Urinary bladder (tissue), 4 donors: ENCODE measurements around the gene SBF2. TPM values are rescaled to one million over a fixed set of nuclear protein-coding genes. Genes with fewer than 3 reads are reported as not detected.

ENCODE experiments used
- DNase-seq: peaks from one replicate; pipeline ENCODE4 v3.0.0-alpha.2; 2015; ENCODE audit errors: extremely low spot score
- H3K27ac ChIP-seq: one replicate; pipeline ENCODE4 v1.5.1; 2013; ENCODE audit warnings: low read depth, mild to moderate bottlenecking, moderate library complexity
- H3K36me3 ChIP-seq: one replicate; pipeline ENCODE4 v1.6.1; 2013; ENCODE audit warnings: mild to moderate bottlenecking, moderate library complexity; ENCODE audit not compliant: insufficient read depth
- H3K4me1 ChIP-seq: one replicate; pipeline ENCODE4 v1.6.1; 2013; ENCODE audit warnings: mild to moderate bottlenecking, moderate library complexity; ENCODE audit not compliant: insufficient read depth
- H3K4me3 ChIP-seq: one replicate; pipeline ENCODE4 v1.5.1; 2013; ENCODE audit warnings: low read depth, low read length
- WGBS: extraction: QIAGEN DNeasy Blood & Tissue Kit; methylation state at CpG from one replicate; pipeline ENCODE4 v1.1.7; 2013; 5-methylcytosine and 5-hydroxymethylcytosine counted together
- polyA plus RNA-seq: library from polyadenylated mRNA; stranded (reverse); fragments of 200-250 nt; gene quantifications from one replicate; pipeline ENCODE4 v1.2.3, GENCODE V29; 2013
- total RNA-seq: library from RNA; depleted of rRNA; stranded (reverse); fragments of >200 nt; gene quantifications from one replicate; pipeline ENCODE4 v1.2.3, GENCODE V29; 2014
- donor health status: healthy with polysubstance abuse.
- donor health status: healthy.

The SBF2 gene
- total and polyA plus RNA-seq, 2 donors, result 27.8 to 114 TPM

DNA sequence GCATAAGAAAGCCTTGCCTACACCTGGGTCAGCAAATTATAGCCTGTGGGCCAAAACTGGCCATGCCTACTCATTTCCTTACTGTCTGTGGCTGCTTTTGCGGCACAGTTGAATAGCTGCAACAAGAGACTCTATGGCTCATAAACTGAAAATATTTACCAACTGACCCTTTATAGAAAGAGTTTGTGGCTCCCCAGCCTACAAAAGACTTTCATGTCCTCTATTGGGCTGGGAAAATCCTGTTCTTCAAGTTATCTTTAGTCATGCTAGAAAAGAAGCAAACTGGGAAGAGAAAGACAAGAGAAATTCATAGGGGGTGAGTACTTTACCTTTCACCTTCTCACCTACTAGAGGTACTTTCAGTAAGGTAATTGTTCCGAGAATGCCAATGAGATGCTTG is 455.1 kb downstream of the SBF2 start:
- no peaks in the 10 kb centered on the region for H3K4me1 ChIP-seq
- H3K4me3 ChIP-seq, result no peak overlapping the region
- no peak for DNase-seq
- 92% methylated on average over 2 of the region's 2 CpGs for WGBS
- H3K27ac ChIP-seq, result no peak overlapping the region
- peaks cover under 1% of the 10 kb centered on the region for H3K36me3 ChIP-seq

DNA sequence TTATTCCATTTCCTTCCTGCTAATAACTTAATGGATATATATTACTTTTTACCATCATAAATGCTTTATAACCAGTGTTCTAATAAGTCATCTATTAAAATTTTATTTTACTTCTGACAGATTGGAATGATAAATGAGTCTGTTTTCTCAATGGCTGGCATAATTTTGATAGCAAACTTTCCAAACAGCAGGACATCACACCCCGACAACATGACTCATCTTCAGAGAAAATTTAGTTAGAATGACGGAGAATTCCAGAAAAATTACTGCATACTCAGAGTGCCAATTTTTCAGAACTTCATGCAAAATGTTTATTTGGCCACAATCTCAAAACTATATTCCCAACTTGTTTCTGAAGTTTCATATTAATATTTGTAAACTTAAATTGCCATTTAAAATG is 455.8 kb downstream of the SBF2 start:
- Histone ChIP-seq H3K27ac (no peak overlapping the region), H3K36me3 (no peaks in the 10 kb centered on the region), H3K4me3 (no peak overlapping the region), H3K4me1 (no peaks in the 10 kb centered on the region)
- no peak for DNase-seq
- WGBS, result 84% methylated on average over 2 of the region's 2 CpGs

DNA sequence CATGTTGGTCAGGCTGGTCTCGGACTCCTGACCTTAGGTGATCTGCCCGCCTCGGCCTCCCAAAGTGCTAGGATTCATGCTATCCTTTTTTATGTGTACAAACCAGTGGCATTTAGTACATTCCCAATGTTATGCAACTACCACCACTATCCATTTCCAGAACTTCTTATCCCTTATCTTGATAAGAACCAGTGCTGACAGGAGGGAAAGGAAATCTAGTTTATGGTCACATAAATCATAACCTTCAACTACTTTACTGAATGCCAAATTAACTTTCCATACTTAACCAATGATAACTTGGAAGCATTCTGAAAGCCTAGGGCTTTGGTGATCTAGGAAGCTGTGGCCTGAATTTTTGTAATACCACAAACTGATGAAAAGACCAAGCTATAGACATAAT is 459.7 kb downstream of the SBF2 start:
- WGBS, result 89% methylated on average over 3 of the region's 3 CpGs
- DNase-seq, result no peak
- H3K4me1 ChIP-seq, result no peaks in the 10 kb centered on the region

DNA sequence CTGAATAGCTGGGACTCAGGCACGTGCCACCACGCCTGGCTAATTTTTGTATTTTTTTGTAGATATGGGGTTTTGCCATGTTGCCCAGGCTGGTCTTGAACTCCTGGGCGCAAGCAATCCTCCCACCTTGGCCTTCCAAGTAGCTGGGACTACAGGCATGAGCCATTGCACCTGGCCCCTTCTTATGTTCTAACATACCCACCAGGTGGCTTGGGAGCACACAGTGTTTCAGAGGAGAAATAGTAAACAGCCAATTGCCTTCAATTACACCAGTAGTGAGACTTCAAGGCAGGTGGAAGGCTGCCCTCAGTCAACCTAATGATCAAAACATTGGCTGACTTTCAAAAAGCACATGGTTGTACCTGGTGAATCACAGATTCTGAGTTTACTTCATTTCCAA is 462.9 kb downstream of the SBF2 start:
- Histone ChIP-seq H3K4me1 (no peaks in the 10 kb centered on the region), H3K27ac (no peak overlapping the region), H3K36me3 (peaks cover under 1% of the 10 kb centered on the region), H3K4me3 (no peak overlapping the region)
- 96% methylated on average over 3 of the region's 3 CpGs for WGBS
- DNase-seq, result no peak

More for the DNA sequence above, 459.7 kb downstream of the SBF2 start:
- H3K4me3 ChIP-seq, result no peak overlapping the region
- no peak overlapping the region for H3K27ac ChIP-seq
- H3K36me3 ChIP-seq, result no peaks in the 10 kb centered on the region

DNA sequence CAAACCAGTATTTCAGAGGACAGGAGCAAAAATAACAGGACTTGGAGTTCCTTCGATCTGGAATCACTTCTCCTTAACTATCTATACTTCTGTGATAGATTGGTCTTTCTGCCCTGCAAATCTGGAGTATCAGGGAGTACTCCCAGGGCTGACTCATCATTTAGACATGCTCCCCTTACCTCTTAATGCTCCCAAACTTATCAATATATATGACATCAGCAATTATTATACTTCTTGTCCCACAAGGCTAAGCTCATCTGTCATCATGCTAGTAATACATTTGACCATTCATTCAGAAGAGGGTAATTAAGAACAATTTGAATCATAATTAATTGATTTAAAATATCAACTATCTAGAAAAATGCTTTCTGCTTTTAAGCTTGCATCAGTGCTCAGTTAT is 466.3 kb downstream of the SBF2 start:
- H3K36me3 ChIP-seq, result peaks cover 1% of the 10 kb centered on the region
- 75% methylated on average over 1 of the region's 1 CpG for WGBS
- no peak overlapping the region for H3K4me3 ChIP-seq
- no peak overlapping the region for H3K27ac ChIP-seq
- no peaks in the 10 kb centered on the region for H3K4me1 ChIP-seq
- no peak for DNase-seq

DNA sequence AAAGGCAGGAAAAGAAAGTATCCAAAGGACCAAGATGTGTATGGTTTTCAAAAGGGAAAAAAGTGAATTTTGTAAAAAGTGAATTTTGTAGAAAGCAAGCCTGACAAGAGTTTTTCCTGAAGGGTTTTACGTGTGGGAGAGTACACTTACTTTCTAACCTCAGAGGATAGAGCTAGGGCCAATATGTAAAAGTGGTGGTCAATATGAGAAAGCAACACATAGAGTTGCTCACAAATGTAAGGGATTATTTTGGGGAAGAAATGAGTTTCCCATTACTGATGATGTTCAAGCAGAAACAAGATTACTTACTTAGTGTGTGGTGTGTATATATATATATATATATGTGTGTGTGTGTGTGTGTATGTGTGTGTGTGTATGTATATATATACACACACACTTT is 467.6 kb downstream of the SBF2 start:
- Histone ChIP-seq H3K4me1 (no peaks in the 10 kb centered on the region), H3K4me3 (no peak overlapping the region), H3K27ac (no peak overlapping the region), H3K36me3 (peaks cover 1% of the 10 kb centered on the region)
- 89% methylated on average over 1 of the region's 1 CpG for WGBS
- no peak for DNase-seq

DNA sequence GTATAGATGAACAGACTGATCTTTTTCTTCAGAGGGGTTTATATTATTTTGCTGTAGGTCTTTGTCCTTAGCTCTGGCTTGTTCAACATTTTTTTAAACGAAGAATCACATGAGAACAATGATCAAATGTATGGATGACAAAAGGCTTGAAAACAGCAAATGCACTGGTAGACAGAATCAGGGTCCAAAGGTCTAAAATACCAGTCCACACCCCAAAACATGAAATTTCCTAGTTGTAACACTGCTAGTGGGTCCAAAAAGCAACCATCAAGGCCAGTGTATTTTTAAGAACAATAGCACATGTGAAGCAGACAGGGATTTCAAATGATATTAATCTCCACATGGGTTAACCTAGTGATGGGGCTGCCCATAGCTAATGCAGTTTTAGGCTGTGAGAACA is 468.1 kb downstream of the SBF2 start:
- H3K27ac ChIP-seq, result no peak overlapping the region
- H3K4me3 ChIP-seq, result no peak overlapping the region
- peaks cover 1% of the 10 kb centered on the region for H3K36me3 ChIP-seq
- DNase-seq, result no peak
- WGBS, result 79% methylated on average over 1 of the region's 1 CpG
- no peaks in the 10 kb centered on the region for H3K4me1 ChIP-seq

DNA sequence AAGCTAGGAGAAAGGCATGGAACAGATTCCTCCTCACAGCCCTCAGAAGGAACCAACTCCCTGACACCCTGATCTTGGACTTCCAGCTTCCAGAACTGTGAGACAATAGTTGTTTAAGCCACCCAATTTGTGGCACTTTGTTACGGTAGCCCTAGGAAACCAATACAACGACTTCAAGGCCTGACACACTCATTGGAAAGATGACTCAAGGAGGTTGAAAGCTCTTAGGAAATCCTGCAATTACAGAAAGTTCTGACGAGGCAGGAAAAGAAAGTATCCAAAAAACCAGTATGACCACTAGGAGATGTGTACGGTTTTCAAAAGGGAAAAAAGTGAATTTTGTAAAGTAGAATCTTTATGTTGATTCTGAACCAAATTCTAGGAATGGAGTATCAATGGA is 468.7 kb downstream of the SBF2 start:
- 87% methylated on average over 4 of the region's 4 CpGs for WGBS
- no peak for DNase-seq
- no peaks in the 10 kb centered on the region for H3K4me1 ChIP-seq
- H3K36me3 ChIP-seq, result peaks cover 1% of the 10 kb centered on the region
- no peak overlapping the region for H3K27ac ChIP-seq
- H3K4me3 ChIP-seq, result no peak overlapping the region

DNA sequence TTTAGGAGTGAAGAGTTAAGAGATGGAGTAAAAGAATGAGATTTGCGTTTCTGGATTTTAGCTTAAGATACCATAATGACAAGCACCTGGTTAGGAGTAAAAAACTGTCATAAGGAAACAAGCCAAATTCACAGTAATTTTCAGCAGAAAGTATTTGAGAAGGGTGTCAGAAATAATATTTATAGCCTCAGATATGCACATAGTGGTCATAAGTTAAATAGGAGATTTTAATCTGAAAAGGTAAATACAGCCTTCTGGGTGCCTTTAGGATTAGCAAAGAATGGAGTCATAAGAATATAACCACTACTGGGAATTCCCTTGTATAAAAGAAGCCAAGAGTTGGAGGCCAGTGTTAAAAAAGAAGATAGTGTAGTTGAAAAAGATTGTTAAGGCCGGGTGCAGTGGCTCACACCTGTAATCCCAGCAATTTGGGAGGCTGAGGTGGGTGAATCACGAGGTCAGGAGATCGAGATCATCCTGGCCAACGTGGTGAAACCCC is 470.1 kb downstream of the SBF2 start:
- DNase-seq, result no peak
- Histone ChIP-seq H3K4me1 (no peaks in the 10 kb centered on the region), H3K27ac (no peak overlapping the region), H3K4me3 (no peak overlapping the region), H3K36me3 (peaks cover 1% of the 10 kb centered on the region)
- WGBS, result 76% methylated on average over 5 of the region's 5 CpGs

DNA sequence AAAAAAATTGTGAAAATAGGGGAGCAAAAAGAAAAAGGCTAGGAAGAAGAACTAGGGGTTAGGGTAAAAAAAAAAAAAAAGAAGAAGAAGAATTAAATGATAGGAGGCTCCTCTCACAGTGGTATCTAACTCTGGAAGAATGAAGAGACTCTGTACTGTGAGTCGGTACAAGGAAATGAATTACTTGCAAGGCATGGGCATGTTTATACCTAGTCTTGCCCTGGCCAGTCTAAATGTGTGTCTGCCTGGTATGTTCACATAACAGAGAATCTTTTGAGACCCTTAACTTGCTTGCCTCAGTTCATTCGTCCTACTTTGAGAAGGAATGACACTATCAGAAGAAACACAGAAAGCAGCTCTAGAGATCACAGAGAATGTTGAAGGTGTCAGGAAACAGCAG is 470.6 kb downstream of the SBF2 start:
- Histone ChIP-seq H3K36me3 (peaks cover 1% of the 10 kb centered on the region), H3K27ac (no peak overlapping the region), H3K4me3 (no peak overlapping the region), H3K4me1 (no peaks in the 10 kb centered on the region)
- DNase-seq, result no peak
- 75% methylated on average over 2 of the region's 2 CpGs for WGBS

DNA sequence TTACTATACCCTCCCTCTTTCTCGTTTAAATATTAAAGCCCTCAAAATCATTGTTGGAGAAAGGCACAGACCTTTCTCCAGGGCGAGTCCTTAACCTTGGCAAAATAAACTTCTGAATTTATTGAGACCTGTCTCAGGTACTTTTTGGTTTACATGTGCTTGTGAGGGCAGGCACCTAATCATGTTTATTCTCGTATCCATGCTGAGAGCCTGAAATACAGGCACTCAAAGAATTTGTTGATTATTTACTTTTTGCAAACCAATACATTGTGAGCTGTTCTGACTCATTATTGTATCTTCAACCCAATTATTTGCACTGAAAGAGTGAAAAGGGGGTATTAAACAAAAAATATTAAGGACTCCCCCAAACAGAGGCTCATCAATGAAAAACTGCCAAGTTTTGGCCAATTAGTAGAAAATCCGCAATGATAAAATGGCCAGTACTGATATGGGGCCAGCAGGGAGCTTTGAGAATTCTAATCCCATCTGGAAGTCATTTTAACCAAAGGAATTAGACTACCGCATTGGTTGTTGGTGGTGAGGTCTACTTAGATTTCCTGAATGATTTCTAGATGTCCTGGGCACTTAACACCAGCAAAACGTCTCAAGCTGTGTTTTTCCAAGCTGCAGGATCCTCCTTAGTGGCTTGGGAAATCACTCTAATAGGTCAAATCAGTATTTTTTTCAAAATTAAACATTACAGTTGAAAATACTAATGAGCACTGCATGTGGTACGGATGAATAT is 472.8 kb downstream of the SBF2 start:
- H3K4me1 ChIP-seq, result no peaks in the 10 kb centered on the region
- no peak overlapping the region for H3K27ac ChIP-seq
- H3K36me3 ChIP-seq, result peaks cover 1% of the 10 kb centered on the region
- H3K4me3 ChIP-seq, result no peak overlapping the region
- DNase-seq, result no peak
- WGBS, result 79% methylated on average over 7 of the region's 7 CpGs

DNA sequence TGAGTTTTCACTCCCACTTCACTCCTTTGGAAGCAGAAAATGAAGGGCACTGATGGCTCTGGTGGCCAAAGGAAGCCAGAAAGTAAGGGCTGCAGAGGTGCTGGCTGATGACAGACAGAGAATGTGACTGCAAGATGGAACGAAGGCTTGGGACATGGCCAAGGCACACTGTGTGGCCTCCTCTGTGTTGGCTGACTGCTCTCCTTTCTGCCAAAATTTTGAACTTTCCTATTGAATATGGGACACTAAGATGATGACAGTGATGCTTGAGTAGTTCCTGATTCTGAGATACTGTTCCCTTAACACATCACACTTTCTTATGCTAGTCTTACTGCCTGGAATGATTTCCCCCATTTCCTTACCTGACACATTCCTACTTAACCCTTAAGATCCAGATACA is 473.8 kb downstream of the SBF2 start:
- Histone ChIP-seq H3K27ac (no peak overlapping the region), H3K36me3 (no peaks in the 10 kb centered on the region), H3K4me3 (no peak overlapping the region), H3K4me1 (no peaks in the 10 kb centered on the region)
- no peak for DNase-seq
- 33% methylated on average over 1 of the region's 1 CpG for WGBS

DNA sequence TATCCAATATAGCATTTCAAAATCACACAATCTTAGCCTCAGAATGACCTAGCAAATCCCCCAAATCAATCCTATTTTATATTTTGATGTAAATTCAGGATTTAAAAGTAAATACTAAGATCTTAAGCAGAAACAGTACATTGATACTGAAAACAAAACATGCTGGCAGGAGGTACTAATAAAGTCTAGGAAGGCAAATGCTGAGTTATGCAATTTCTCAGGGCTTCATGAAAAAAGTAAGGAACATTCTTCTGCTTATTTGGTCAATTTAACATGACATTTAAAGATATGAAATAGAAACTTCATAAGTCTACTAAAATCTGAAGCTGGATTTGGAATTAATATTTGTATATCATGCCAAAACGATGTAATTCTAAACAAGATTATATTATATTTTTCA is 476.8 kb downstream of the SBF2 start:
- no peak for DNase-seq
- 54% methylated on average over 1 of the region's 1 CpG for WGBS
- no peak overlapping the region for H3K27ac ChIP-seq
- no peak overlapping the region for H3K4me3 ChIP-seq
- H3K4me1 ChIP-seq, result no peaks in the 10 kb centered on the region
- H3K36me3 ChIP-seq, result no peaks in the 10 kb centered on the region

DNA sequence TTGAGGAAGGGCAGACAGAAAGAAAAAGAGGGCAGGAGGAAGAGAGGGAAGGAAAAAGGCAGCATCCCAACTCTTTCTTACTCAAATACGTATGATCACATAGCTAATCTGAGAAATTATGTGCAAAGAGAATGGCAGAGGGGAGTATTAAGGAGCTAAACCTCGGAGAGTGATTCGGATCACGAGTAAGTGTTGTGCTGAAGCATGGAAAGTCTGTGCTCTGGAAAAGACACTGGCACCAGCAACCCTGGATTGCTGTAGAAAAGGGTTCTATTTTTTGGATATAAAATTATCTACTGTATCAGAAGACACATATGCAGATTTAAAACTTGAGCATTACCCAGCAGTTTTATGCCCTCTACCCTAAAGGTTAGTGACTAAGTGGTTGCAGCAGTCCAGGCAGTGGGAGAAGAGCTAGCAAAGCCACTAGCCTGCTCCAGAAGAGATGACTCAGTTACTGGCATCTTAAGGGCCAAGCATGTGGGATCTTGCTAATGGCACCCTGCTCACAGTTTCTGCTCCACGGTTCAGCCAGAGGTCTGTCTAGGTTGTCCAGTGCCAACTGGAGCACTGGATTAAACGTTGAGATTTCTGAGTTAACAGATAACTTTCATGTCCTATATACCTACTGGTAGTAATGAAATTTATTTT is 478.4 kb downstream of the SBF2 start:
- Histone ChIP-seq H3K36me3 (no peaks in the 10 kb centered on the region), H3K4me1 (no peaks in the 10 kb centered on the region), H3K4me3 (no peak overlapping the region), H3K27ac (no peak overlapping the region)
- DNase-seq, result no peak
- 82% methylated on average over 6 of the region's 6 CpGs for WGBS
